Measurements from ENCODE around the gene FKBP2. TPM values are rescaled to one million over a fixed set of nuclear protein-coding genes. Genes with fewer than 3 reads are reported as not detected.

Gene FKBP2
- polyA plus RNA-seq, 3 donors: 74.5 to 111 (median 102) TPM

DNA sequence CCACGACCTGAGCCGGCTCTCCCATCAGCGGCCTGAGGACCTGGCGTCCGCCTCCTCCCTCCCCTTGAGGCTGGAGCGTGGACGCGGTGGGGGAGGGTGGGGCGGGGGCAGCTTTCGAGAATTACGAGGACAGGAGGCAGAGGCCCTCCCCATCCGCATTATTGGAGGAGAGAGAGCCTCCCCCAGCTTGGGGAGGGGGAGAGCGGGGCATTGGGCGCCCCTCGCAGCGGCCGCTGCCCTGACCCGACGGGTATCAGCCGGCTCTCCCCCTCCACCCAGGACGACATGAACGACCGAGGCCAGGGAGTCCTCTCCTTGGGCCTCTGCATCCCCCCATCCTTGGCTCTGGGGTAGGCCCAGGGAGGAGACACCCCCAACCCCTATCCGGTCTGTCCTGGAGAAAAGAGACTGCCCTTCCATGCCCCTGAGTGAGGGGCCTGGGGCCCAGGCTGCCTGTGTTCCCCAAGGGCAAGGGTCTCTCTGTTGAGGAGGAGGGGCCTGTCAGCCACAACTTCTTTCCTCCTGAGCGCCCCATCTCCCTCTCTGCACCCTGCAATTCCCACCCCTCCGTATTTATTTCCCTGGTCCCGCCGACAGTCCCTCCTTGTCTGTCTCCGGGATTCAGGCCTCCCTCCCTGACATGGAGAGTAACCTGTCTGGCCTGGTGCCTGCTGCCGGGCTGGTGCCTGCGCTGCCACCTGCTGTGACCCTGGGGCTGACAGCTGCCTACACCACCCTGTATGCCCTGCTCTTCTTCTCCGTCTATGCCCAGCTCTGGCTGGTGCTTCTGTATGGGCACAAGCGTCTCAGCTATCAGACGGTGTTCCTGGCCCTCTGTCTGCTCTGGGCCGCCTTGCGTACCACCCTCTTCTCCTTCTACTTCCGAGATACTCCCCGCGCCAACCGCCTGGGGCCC is 45.2 kb downstream of the FKBP2 start:
- no peak for DNase-seq (ENCODE audit: extremely low read depth in 1 of 11, low read depth in 9 of 11, low spot score in 4 of 11)

DNA sequence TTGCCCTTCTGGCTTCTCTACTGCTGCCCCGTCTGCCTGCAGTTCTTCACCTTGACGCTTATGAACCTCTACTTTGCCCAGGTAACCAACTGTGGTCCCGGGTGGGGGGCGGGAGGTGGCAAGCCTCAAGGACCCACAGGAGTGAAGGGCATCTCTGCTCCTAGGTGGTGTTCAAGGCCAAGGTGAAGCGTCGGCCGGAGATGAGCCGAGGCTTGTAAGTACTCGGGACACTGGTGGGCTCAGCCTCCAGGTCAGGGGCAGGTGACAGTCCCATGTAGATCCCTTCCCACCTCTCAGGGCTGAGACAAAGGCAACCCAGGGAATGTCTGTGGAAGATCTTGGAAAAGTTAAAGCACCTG is 45.9 kb downstream of the FKBP2 start:
- no peak for DNase-seq (ENCODE audit: extremely low read depth in 1 of 11, low read depth in 9 of 11, low spot score in 4 of 11)

DNA sequence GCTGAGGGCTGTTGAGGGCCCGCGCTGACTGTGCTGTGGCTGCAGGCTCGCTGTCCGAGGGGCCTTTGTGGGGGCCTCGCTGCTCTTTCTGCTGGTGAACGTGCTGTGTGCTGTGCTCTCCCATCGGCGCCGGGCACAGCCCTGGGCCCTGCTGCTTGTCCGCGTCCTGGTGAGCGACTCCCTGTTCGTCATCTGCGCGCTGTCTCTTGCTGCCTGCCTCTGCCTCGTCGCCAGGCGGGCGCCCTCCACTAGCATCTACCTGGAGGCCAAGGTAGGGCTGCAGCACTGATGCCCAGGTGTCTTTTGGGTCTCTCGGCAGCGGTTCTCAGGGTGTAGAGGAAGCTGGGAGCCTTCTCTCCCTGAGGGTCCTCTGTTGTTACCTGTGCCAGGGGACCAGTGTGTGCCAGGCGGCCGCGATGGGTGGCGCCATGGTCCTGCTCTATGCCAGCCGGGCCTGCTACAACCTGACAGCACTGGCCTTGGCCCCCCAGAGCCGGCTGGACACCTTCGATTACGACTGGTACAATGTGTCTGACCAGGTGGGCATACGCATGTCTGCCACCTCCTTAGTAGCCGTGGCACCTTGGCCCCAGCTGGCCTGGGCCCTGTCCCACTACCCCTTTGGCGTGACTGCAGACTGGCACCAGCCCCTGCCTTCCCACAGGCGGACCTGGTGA is 46.9 kb downstream of the FKBP2 start:
- no peak for DNase-seq (ENCODE audit: extremely low read depth in 1 of 11, low read depth in 9 of 11, low spot score in 4 of 11)

DNA sequence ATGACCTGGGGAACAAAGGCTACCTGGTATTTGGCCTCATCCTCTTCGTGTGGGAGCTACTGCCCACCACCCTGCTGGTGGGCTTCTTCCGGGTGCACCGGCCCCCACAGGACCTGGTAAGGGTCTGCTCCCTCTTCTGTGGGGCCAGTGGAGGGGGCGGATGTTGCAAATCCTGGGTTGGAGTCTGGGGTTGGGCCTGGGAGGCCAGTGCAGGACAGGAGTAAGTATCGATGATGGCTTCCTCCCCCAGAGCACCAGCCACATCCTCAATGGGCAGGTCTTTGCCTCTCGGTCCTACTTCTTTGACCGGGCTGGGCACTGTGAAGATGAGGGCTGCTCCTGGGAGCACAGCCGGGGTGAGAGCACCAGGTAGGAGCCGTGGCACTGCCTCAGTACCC is 47.5 kb downstream of the FKBP2 start:
- DNase-seq (ENCODE audit: extremely low read depth in 1 of 11, low read depth in 9 of 11, low spot score in 4 of 11): no peak

DNA sequence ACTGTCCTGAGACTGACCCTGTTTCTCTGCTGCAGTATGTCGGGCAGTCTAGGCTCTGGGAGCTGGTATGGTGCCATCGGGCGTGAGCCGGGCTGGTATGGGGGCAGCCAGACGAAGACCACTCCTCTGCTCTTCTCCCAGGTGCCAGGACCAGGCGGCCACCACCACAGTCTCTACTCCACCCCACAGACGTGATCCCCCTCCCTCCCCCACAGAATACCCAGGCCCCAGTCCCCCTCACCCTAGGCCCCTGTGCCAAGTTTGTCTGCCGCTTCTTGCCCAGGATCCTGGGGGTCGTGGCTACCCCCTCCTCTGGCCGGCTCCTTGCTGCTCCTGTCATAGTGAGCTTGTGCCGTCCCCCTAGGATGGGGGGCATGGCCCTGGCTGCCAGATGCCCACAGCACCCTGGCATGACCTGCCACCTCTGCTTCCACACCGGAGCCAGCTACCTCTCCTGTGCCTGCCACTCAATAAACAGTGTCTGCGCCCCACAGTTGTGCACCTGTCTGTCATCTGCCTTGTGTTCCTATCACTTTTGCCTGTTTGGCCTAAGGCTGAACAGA is 48.2 kb downstream of the FKBP2 start:
- no peak for DNase-seq (ENCODE audit: extremely low read depth in 1 of 11, low read depth in 9 of 11, low spot score in 4 of 11)

DNA sequence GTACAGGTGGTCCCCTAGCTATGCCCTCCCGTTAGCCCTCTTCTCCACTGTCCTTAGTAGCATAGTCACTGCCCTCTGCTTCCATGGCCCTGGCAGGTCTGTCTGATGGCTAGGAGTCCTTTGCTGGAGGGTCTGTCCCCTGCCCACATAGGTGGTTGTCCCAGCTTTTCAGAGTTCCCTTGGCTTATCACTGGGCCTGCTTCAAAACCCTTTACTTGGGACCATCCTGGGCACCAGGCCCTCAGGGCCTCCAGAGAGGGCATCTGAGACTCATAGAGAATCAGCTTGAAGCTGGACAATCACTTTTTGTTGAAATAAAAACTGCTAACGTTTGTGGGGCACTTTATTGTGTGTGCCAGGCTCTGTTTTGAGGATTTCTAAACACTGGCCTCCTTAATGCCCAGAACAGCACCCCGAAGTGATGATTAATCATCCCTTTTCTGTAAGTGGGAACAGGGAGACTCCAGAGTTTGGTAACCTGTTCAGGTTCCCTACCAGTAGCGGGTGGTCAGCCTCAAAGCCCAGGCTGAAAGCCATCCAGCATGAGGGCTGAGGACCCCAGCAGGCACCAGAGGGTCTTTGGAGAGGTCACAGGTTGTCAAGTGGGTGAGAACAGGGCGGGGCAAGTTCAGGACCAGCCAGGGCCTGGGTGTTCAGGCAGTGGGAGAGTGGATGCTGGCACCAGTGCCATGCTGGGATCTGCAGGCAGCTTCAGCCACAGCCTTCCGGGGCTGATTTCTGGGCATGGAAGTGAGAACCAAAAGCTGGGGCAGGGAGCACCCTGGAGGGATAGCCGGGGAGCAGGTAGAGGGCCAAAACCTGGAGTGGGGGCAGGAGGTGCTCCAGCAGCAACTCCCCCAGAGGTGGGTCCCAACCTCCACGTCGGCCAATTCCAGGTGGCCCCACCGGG is 49.7 kb downstream of the FKBP2 start:
- DNase-seq (ENCODE audit: extremely low read depth in 1 of 11, low read depth in 9 of 11, low spot score in 4 of 11): no peak

DNA sequence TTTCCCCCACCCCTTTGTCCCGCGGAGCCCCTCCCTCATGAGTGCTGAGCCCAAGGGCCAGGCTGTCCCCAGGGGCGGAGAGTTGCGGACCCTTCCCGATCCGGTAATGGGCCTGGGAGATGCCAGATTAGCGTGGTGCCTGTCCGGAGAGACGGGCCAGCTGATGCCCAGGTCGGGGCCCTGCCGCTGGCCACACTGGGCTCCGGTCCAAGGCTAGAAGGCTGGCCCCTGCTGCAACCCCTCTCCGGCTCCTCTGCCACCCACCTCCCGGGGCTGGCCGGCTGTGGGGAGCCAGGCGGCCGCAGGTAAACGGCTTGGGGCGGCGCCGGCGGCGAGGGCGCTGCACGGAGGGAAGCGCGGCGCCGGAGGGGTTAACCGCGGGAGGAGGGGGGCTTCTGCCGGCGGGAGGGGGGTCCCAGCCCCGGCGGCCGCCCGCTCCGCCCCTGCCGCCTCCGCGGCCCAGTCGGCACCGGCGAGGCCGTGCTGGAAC is 50.4 kb downstream of the FKBP2 start, which contains the start of gene KCNK4:
Gene KCNK4, plus strand, starts transcription at position 41 of the 490 bp plus-strand sequence. CDS start 1,717 bp downstream, outside the sequence.
- DNase-seq (ENCODE audit: extremely low read depth in 1 of 11, low read depth in 9 of 11, low spot score in 4 of 11): no peak

DNA sequence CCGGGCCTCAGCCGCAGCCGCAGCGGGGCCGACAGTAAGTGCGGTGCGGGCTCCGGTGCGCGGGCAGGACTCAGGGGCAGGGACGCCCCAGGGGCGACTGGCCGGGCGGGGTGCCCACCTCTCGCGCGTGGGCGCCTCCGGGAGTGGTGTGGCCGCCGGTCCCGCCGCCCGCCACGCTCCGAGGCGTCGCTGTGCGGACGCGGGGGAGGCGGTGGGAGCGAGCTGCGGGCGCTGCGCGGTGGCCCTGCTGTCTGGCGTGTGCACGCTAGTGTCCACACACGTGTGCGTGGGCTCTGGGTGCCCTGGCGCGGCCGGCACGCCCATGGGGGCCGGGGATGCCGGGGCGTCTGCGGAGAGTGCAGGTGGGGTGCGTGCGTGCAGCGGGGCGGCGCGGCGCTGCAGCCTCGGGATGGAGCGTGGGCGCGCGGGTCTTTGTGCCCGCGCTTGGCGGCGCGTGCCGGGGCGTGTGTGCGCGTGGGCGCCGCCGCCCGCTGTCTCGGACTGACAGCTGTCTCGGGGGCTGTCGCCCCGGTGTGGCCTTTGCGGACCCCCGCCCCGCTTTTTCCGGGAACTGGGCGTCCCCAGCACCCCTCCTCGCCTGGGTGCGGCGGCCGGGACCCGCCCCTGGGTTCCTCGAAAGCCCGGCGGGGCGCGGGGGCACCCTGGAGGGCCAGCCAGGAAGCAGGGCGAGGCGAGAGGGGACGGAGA is 51.0 kb downstream of the FKBP2 start:
- no peak for DNase-seq (ENCODE audit: extremely low read depth in 1 of 11, low read depth in 9 of 11, low spot score in 4 of 11)

DNA sequence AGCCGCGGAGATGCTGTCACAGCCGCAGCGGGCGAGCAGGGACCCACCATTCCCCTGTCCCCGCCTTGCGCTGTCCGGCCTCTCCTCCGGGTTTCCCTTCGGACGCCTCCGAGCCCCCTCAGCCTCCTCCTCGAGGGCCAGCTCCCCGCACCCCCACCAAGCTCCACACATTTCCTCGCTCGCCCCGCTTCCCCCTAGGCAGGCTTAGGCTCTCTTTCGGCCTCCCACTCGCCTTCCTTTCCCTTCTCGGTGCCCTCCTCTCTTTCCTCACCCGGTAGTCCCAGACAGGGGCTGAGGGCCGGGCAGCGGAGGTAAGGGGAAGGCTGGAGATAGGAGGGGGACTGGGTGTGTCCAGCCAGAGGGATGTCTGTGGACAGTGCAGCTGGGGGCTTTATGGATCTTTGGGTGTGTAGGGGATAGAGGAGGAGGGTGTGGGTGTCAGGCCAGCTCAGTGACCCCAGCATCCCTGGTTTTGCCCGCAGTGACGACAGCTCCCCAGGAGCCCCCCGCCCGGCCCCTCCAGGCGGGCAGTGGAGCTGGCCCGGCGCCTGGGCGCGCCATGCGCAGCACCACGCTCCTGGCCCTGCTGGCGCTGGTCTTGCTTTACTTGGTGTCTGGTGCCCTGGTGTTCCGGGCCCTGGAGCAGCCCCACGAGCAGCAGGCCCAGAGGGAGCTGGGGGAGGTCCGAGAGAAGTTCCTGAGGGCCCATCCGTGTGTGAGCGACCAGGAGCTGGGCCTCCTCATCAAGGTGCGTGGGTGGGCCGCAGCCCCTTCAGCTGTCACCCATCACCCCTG is 51.8 kb downstream of the FKBP2 start:
- DNase-seq (ENCODE audit: extremely low read depth in 1 of 11, low read depth in 9 of 11, low spot score in 4 of 11): no peak

Other genes starting within 250 kb of the FKBP2 start
- gene FLRT1, start 205.2 kb upstream of the FKBP2 start, polyA plus RNA-seq (ENCODE audit: insufficient read length in 3 of 3): 1 to 10 TPM; 2.2 to 3.3 (median 3.2) TPM
- 10 to 100 TPM; 13.4 to 19.5 (median 17.8) TPM for gene MACROD1, start 75.0 kb upstream of the FKBP2 start, polyA plus RNA-seq (ENCODE audit: insufficient read length in 3 of 3)
- 100 to 1,000 TPM; 173 to 197 (median 188) TPM for gene STIP1, start 54.9 kb upstream of the FKBP2 start, polyA plus RNA-seq (ENCODE audit: insufficient read length in 3 of 3)
- 1 to 10 TPM; 4.7 to 6.5 (median 5.9) TPM for gene FERMT3, start 34.4 kb upstream of the FKBP2 start, polyA plus RNA-seq (ENCODE audit: insufficient read length in 3 of 3)
- gene TRPT1, start 14.9 kb upstream of the FKBP2 start, polyA plus RNA-seq (ENCODE audit: insufficient read length in 3 of 3): 10 to 100 TPM; 45.0 to 59.9 (median 49.3) TPM
- 10 to 100 TPM; 17.7 to 32.8 (median 28.0) TPM for gene NUDT22, start 14.8 kb upstream of the FKBP2 start, polyA plus RNA-seq (ENCODE audit: insufficient read length in 3 of 3)
- 10 to 100 TPM; 56.1 to 76.7 (median 63.6) TPM for gene DNAJC4, start 10.5 kb upstream of the FKBP2 start, polyA plus RNA-seq (ENCODE audit: insufficient read length in 3 of 3)
- gene VEGFB, start 6.5 kb upstream of the FKBP2 start, polyA plus RNA-seq (ENCODE audit: insufficient read length in 3 of 3): 10 to 100 TPM; 83.8 to 99.3 (median 95.3) TPM
- gene PPP1R14B, start 5.8 kb downstream of the FKBP2 start, polyA plus RNA-seq (ENCODE audit: insufficient read length in 3 of 3): 10 to 100 TPM; 59.6 to 85.8 (median 69.1) TPM
- 10 to 100 TPM; 11.6 to 17.7 (median 15.1) TPM for gene PLCB3, start 10.4 kb downstream of the FKBP2 start, polyA plus RNA-seq (ENCODE audit: insufficient read length in 3 of 3)
- gene BAD, start 43.6 kb downstream of the FKBP2 start, polyA plus RNA-seq (ENCODE audit: insufficient read length in 3 of 3): 10 to 100 TPM; 36.7 to 58.9 (median 54.2) TPM
- gene GPR137, start 44.8 kb downstream of the FKBP2 start, polyA plus RNA-seq (ENCODE audit: insufficient read length in 3 of 3): 10 to 100 TPM; 27.2 to 42.7 (median 42.7) TPM
- gene KCNK4, start 50.2 kb downstream of the FKBP2 start, polyA plus RNA-seq (ENCODE audit: insufficient read length in 3 of 3): under 1 TPM in 1 of 3 donors, not detected in 2; 0.11 TPM
- under 1 TPM in 1 of 3 donors, not detected in 2; 0.47 TPM for gene CATSPERZ, start 59.3 kb downstream of the FKBP2 start, polyA plus RNA-seq (ENCODE audit: insufficient read length in 3 of 3)
- gene ESRRA, start 64.4 kb downstream of the FKBP2 start, polyA plus RNA-seq (ENCODE audit: insufficient read length in 3 of 3): 10 to 100 TPM; 16.6 to 30.5 (median 26.3) TPM
- gene TRMT112, start 76.5 kb downstream of the FKBP2 start, polyA plus RNA-seq (ENCODE audit: insufficient read length in 3 of 3): 100 to 1,000 TPM; 203 to 244 (median 219) TPM
- gene PRDX5, start 77.0 kb downstream of the FKBP2 start, polyA plus RNA-seq (ENCODE audit: insufficient read length in 3 of 3): 100 to 1,000 TPM; 161 to 233 (median 207) TPM
- 1 to 10 TPM; 1.7 to 5.0 (median 3.9) TPM for gene CCDC88B, start 99.1 kb downstream of the FKBP2 start, polyA plus RNA-seq (ENCODE audit: insufficient read length in 3 of 3)
- gene RPS6KA4, start 118.1 kb downstream of the FKBP2 start, polyA plus RNA-seq (ENCODE audit: insufficient read length in 3 of 3): 10 to 100 TPM in 2 of 3 donors, 1 to 10 TPM in 1; 6.7 to 13.9 (median 12.6) TPM